COR-L47 (cell line): ENCODE measurements around the gene FOXA3.
"Not testable (repeated sequence)": the region's sequence is repeated elsewhere in the genome, so short reads cannot be mapped to it uniquely, and the experiment has no call there.

Experiments used
- DNase-seq: peaks from one replicate; lab custom pipeline; 2025; lab: John Stamatoyannopoulos, UW

The FOXA3 gene

DNA sequence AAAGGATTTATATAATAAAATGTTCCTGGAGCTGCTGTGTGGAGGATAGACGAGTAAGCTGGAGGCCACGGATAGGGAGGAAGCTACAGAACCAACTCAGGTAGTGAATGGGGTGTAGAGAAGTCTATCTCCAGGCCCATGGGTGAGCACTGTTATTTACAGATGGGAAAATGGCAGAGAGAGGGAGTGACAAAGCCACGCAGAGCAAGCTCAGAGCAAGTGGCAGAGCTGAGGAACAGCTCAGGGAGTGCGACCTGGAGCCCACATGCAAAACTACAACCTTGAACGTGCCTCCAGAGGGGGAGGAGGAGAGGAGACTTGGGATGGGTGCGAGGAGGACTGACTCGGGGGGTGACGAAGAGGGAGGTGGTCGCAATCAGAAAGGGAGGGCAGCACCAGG, 35.6 kb upstream of the FOXA3 start:
- no peak for DNase-seq

- no peak for DNase-seq
Observed at GRCh38 chr19:45828945-45829344, 35.2 kb upstream of the FOXA3 start.

GRCh38 chr19:45834970-45835369, 29.2 kb upstream of the FOXA3 start:
- DNase-seq: no peak

DNA sequence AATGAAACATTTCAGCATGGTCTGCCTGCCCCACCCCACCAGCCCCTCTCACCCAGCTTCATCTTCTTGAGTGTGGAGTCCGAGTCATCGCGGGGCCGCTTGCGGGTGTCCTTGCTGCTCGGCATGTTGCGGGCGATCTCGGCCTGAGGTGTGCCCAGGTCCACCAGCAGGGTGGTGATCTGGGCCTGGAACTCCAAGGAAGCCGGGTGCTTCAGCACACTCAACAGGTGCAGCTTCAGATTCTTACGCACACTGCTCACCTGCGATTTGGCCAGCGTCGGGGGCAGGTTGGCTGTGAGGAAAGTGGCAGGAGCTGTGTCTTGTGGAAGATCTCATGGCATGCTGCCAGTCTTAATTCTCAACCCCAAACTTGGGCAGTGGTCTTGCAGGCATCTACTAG, 21.9 kb upstream of the FOXA3 start:
- no peak for DNase-seq

- DNase-seq: no peak
Observed at GRCh38 chr19:45847663-45848062, 16.5 kb upstream of the FOXA3 start.

- no peak for DNase-seq
Observed at GRCh38 chr19:45848922-45849321, 15.2 kb upstream of the FOXA3 start.

GRCh38 chr19:45852145-45852750, 11.9 kb upstream of the FOXA3 start:
- no peak for DNase-seq

DNA sequence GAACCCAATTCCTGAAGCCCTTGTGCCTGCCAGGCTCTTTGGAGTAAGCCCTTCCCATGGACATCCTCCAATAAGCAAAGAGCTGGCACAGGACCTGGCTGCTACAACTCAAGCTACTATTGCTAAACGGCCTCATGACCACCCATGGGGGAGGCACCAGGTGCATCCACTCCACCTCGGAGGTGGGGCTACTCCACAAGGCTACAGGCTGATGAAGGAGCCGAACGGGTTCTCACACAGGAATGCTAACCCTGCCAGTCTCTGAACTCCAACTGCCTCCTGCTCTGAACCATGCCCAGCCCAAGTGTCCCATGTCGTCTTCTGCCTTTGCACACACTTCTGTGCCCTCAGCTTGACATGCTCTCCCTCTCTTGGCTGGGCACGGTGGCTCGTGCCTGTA, 11.1 kb upstream of the FOXA3 start:
- no peak for DNase-seq

- no peak for DNase-seq
Observed at GRCh38 chr19:45854167-45854778, 9.9 kb upstream of the FOXA3 start.

- DNase-seq: no peak
Observed at GRCh38 chr19:45860359-45861259, 3.5 kb upstream of the FOXA3 start.

GRCh38 chr19:45862271-45862563, 1.9 kb upstream of the FOXA3 start:
- no peak for DNase-seq

DNA sequence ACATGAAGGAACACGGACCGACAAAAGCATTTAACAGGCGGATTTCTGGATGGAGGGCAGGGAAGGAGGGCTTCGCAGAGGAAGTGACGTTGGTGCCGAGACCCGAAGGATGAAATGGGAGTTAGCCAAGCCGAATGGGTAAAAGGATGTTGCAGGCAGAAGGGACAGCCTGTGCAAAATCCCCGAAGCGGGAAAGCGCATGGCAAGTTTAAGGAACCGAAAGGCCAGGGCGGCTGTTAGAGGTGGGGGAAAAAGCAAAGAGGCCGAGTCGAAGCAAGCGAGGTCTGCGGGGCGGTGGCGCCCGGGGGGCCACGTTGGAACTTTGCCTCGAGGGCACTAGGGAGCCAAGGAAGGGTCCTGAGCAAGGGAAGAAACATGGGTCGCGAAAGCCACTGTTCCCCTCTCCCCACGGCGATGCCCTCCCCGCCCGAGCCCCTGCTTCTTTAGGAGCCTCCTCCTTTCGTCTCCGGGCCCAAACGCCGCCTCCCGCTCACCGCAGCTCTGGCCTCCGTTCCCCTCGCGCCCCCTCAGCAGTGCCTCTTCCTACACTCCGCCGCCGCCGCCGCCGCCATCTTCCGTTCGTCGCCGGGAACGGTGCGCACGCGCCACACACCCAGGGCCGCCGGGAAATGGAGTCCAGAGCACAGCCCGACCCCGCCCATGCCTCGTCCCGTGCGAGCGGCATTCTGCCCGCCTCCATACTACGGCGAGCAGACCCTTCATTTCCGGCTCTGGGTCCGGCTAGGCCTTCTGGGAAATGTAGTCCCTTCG, 1.4 kb upstream of the FOXA3 start, which contains the start of gene SYMPK:
Gene SYMPK (minus strand): TSS at position 584 of the 771 bp plus-strand sequence. CDS start 8,652 bp downstream, outside the sequence.
- peak; percentile 99 for DNase-seq

GRCh38 chr19:45863335-45863839, 739 bp upstream of the FOXA3 start:
- DNase-seq: no peak

DNA sequence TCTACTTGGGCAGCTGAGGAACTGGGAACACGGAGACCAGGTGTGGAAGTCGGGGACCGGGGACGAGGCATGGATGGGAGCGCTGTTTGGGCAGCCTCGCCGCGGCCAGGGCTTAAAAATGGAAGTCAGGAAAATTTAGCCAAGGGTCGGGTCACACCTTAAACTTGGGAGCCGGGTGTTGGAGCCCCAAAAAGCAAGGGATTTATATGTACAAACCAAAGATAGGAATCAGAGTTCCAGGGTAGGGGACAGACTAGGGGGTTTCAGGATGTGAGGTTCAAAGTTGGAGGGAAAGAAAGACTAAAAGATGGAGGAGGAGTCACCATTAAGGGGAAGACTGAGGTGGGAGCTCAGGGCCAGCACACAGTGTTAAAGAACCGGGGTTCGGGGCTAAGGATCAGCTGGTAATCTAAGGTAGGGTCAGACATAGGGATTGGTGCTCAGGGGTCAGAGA, 530 bp downstream of the FOXA3 start:
- no peak for DNase-seq

DNA sequence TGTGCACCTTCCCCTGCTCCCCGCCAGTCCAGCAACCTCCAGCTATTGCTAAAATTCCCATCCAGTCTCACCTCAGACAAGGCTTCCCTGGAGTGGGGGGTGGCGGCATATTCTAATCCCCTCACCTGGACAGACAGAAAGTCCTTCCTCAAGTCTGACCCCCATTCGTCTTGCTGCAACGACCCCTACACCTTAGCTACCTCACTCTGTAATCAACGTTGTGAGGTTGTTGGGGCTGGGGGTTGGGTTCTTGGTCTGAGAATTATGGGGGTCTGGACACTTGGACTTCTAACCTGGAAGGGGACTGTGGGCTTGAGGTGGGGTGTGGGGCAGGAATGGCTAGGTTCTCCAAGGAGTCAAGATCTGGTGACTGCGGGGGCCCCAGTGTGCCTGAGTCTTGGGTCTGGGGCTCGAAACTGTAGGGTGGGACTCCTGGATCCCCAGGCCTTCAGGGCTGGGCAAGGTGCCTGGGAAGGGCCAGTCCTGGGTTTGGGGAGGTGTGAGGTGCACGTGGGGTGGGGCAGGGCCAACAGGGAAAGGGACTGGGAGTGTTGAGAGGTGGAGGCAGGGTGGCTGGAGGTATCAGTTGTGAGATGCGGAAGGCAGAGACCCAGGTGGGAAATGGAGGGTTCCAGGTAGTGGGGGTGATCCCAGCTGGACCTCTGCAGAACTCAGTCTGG, 1.3 kb downstream of the FOXA3 start:
- DNase-seq: no peak

- no peak for DNase-seq
Observed at GRCh38 chr19:45866400-45867176, 2.5 kb downstream of the FOXA3 start.

- not testable (repeated sequence) for DNase-seq
Observed at GRCh38 chr19:45867241-45867640, 3.1 kb downstream of the FOXA3 start.

- DNase-seq: no peak
Observed at GRCh38 chr19:45870798-45871197, 6.7 kb downstream of the FOXA3 start.

DNA sequence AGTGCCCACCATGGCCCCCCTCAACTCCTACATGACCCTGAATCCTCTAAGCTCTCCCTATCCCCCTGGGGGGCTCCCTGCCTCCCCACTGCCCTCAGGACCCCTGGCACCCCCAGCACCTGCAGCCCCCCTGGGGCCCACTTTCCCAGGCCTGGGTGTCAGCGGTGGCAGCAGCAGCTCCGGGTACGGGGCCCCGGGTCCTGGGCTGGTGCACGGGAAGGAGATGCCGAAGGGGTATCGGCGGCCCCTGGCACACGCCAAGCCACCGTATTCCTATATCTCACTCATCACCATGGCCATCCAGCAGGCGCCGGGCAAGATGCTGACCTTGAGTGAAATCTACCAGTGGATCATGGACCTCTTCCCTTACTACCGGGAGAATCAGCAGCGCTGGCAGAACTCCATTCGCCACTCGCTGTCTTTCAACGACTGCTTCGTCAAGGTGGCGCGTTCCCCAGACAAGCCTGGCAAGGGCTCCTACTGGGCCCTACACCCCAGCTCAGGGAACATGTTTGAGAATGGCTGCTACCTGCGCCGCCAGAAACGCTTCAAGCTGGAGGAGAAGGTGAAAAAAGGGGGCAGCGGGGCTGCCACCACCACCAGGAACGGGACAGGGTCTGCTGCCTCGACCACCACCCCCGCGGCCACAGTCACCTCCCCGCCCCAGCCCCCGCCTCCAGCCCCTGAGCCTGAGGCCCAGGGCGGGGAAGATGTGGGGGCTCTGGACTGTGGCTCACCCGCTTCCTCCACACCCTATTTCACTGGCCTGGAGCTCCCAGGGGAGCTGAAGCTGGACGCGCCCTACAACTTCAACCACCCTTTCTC, 8.2 kb downstream of the FOXA3 start:
- DNase-seq: no peak
